ENCODE data around the gene CLEC3B. TPM values are rescaled to one million over a fixed set of nuclear protein-coding genes. Genes with fewer than 3 reads are reported as not detected.

CLEC3B gene, protein sequence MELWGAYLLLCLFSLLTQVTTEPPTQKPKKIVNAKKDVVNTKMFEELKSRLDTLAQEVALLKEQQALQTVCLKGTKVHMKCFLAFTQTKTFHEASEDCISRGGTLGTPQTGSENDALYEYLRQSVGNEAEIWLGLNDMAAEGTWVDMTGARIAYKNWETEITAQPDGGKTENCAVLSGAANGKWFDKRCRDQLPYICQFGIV
- polyA plus RNA-seq, result not detected in 2 replicates

DNA sequence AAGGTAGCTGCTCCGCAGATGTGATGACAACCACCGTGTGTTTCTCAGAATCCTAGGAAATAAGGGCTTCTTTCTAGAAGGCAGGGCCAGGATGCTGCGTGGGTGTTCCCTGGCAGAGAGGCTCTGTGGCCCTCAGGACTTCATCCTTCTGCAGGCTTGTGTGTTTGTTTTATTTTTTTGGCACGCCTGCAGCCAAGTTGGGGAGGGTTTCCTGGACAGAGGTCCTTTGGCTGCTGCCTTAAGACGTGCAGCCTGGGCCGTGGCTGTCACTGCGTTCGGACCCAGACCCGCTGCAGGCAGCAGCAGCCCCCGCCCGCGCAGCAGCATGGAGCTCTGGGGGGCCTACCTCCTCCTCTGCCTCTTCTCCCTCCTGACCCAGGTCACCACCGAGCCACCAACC is at the start of gene CLEC3B:
CLEC3B (plus strand) TSS at position 266 of the 400 bp plus-strand sequence; CDS start at position 326, 60 bp downstream.

Other genes with a start within 250 kb of the CLEC3B start
- gene TMEM42, start 164.4 kb upstream of the CLEC3B start, polyA plus RNA-seq, result 17.5 and 20.8 TPM in 2 replicates
- gene TGM4, start 151.7 kb upstream of the CLEC3B start, polyA plus RNA-seq, result not detected in 2 replicates
- 22.7 and 23.4 TPM in 2 replicates for gene ZDHHC3, start 50.1 kb upstream of the CLEC3B start, polyA plus RNA-seq
- gene EXOSC7, start 50.1 kb upstream of the CLEC3B start, polyA plus RNA-seq, result 66.6 and 67.2 TPM in 2 replicates
- gene CDCP1, start 120.1 kb downstream of the CLEC3B start, polyA plus RNA-seq, result 0.09 TPM in 1 of 2 replicates, not detected in the other
- 4.4 and 6.0 TPM in 2 replicates for gene TMEM158, start 200.0 kb downstream of the CLEC3B start, polyA plus RNA-seq

Measured in Purkinje cell (primary cell).